ENCODE results near the gene PDGFRB.

- TF ChIP-seq RFX5 (IDR thresholded peaks at IDR 0.05) (no peak), CEBPB (IDR thresholded peaks at IDR 0.05) (no peak), POLR2A (IDR thresholded peaks at IDR 0.05; ENCODE audit: low read length) (no peak), CTCF (IDR thresholded peaks at IDR 0.05) (no peak), PHF8 (IDR thresholded peaks at IDR 0.05; ENCODE audit: borderline replicate concordance, low read depth) (no peak), SREBF2 (IDR thresholded peaks at IDR 0.05) (no peak), RAD21 (conservative IDR thresholded peaks at IDR 0.05 in 1 of 2, IDR thresholded peaks at IDR 0.05 in 1 of 2) (no peak), HDAC2 (IDR thresholded peaks at IDR 0.05) (no peak), HOXB13 (CRISPR knock-in tag; IDR thresholded peaks at IDR 0.05; ENCODE audit: low read depth) (no peak), MAFK (IDR thresholded peaks at IDR 0.05; ENCODE audit: partially characterized antibody) (no peak)
Observed at GRCh38 chr5:150085950-150086715, 69.5 kb downstream of the PDGFRB start, which contains the start of gene CSF1R.

All from A549 (cell line).